Posterior cingulate gyrus (tissue), 11 donors: ENCODE measurements around the gene SMAD6.

Source experiments
- DNase-seq, 10 donors: peaks; one replicate each; pipeline versions ENCODE4 v3.0.0 to v3.0.0-alpha.2; 2020 to 2021; ENCODE audit warnings: mixed read lengths in 3 of 10
- intact Hi-C: fragments of 100-400 bp; cut with DNase I; formaldehyde crosslinking; loops from one replicate; pipeline ENCODE4 v1.15.1; 2023

SMAD6 gene

GRCh38 chr15:66737243-66738010 is 35.4 kb downstream of the SMAD6 start:
- peak in 1 of 10 donors; percentile 71 for DNase-seq
- intact Hi-C loops = no loop called here

DNA sequence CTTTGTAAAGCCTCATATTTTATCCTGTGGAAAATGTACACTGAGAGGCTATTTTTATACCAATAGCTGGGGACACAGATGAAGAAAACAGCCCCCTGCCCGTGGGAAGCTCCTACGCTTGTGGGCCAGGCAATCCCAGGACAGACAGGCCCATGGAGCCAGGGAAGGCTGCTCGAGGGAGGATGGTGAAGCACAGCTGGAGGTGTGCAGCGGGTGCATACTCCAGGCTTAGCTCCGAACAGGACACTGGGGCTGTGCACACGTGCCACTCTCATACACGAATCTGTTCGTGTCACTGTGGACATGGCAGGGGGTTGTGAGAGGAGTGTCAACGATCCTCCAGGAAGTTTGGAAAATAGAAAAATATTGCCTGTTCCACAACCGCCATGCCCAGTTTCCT is 36.1 kb downstream of the SMAD6 start:
- DNase-seq = peak in 1 of 10 donors; percentile 49
- intact Hi-C loops = no loop called here

DNA sequence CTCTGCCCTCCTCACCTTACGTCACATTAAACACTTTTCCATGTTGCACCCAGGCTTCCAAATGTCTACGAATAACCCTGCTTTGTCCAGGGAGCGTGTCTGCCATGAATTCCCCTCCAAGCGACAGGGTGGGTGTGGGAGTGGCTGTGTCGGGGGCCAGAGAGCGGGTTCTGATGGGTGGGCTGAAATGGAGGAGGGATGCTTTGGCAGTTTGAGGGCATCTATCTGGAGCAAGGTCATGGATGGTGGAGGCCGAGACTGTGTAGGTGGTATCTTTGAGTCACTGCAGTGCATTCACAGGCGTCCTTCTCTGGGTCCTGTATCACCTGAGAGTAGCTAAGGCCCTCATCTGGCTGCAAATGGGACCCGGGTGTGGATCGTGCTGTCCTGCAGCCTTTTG is 36.6 kb downstream of the SMAD6 start:
- peak in 1 of 10 donors; percentile 18 for DNase-seq

DNA sequence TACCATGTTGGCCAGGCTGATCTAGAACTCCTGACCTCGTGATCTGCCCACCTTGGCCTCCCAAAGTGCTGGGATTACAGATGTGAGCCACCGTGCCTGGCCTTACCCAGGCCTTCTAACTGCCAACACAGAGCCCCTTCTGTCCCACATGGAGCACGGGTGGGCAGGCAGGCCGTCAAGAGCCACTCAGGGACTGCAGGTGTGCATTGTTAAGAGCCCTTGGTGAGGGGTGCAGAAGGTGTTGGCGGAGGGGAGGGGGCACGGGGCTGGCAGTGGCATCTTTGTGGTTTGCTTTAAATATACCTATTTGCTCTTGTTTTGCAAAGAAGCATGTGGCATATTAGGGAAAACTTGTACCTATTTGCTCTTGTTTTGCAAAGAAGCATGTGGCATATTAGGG is 37.3 kb downstream of the SMAD6 start:
- intact Hi-C loops = no loop called here
- peak in 1 of 10 donors; percentile 34 for DNase-seq

More for the DNA sequence above, 36.6 kb downstream of the SMAD6 start:
- intact Hi-C loops = no loop called here

- intact Hi-C loops = no loop called here
- peak in 2 of 10 donors; percentile 24 to 81 for DNase-seq
Measured at GRCh38 chr15:66740802-66741201, 38.8 kb downstream of the SMAD6 start.

- peak in 1 of 10 donors; percentile 18 for DNase-seq
- intact Hi-C loops = no loop called here
Measured at GRCh38 chr15:66741646-66742045, 39.6 kb downstream of the SMAD6 start.

DNA sequence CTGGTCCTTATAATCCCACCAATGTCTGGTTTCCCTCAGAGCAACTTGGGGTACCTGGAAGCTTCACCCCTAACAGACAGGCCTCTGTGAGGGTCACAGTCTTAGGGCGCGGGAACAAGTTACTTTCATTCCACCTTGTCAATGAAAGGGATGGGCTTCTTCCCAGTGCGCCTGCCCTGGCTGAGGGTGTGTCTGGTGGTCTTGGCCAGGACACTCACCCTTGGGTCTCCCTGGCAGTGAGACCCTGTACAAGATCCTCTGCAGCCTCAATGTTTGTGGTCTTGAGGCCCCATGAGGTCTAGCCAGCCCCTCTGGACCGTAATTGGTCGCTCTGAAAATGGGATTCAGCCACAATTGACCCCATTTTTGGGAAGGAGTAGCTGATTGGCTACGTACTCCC is 40.2 kb downstream of the SMAD6 start:
- peak in 1 of 10 donors; percentile 70 for DNase-seq
- intact Hi-C loops = no loop called here

- peak in 1 of 10 donors; percentile 52 for DNase-seq
Measured at GRCh38 chr15:66743204-66743603, 41.2 kb downstream of the SMAD6 start.

GRCh38 chr15:66743703-66744536 is 41.9 kb downstream of the SMAD6 start:
- intact Hi-C loops = no loop called here
- peak in 1 of 10 donors; percentile 62 for DNase-seq

More at GRCh38 chr15:66743204-66743603, 41.2 kb downstream of the SMAD6 start:
- intact Hi-C loops = no loop called here

DNA sequence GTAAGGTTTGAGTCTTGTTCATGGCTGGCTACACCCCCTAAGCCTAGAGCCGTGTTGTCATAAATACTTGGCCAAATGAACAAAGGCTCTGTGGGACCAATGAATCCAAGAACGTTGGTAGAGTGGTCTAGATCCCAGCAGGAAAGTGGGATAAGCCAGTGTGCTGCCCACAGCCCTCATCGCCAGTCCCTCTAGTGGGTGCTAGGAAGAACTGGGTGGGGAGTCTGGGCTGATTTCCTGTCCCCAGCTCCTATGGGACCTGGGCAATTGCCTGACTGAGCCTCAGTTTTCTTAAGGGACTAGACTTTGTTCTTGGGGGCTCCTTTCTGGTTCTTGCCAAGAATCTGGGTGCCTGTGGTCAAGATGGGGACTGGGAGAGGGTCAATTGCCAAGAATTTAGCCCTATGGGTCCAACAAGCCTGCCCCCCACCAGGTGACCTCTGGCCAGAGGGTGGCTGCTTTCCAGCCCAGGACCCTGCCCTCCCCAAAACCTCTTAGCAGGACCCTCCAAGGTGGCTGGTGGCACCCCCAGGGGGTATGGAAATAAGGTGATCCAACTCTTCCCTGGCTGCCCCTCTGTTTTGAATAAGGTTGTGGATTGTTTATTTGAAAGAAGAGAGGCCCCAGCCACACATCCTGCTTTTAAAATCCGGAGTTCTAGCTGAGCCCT is 42.7 kb downstream of the SMAD6 start:
- intact Hi-C loops = no loop called here
- DNase-seq = peak in 1 of 10 donors; percentile 11

- DNase-seq = peak in 1 of 10 donors; percentile 32
- intact Hi-C loops = no loop called here
Measured at GRCh38 chr15:66745530-66746230, 43.6 kb downstream of the SMAD6 start.

- DNase-seq = peak in 1 of 10 donors; percentile 25
- intact Hi-C loops = no loop called here
Measured at GRCh38 chr15:66746231-66746605, 44.2 kb downstream of the SMAD6 start.

GRCh38 chr15:66747223-66747622 is 45.2 kb downstream of the SMAD6 start:
- peak in 1 of 10 donors; percentile 66 for DNase-seq
- intact Hi-C loops = no loop called here

GRCh38 chr15:66747886-66748707 is 46.1 kb downstream of the SMAD6 start:
- intact Hi-C loops = no loop called here
- DNase-seq = peak in 1 of 10 donors; percentile 2

GRCh38 chr15:66748708-66749035 is 46.6 kb downstream of the SMAD6 start:
- intact Hi-C loops = no loop called here
- DNase-seq = no peak

- intact Hi-C loops = no loop called here
- DNase-seq = peak in 1 of 10 donors; percentile 32
Measured at GRCh38 chr15:66749841-66750575, 48.0 kb downstream of the SMAD6 start.

DNA sequence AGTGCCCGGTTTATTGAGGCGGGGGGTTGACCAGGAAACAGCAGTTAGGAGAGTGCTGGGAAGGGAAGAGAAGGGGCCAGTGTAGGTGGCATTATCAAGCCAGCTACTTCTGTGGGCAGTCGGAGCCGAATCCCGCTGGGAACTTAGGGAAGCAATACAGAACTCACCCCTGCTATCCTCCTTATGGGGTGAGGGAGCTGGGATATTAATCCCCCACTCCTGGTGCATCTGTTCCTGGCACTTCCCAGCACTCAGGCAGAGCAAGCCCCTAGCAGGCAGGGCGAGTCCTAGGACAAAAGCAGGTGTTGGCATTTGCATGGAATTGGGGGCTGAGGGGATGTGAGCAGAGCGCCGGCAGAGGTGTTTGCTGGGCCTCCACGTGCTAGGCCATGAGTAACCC is 48.6 kb downstream of the SMAD6 start:
- intact Hi-C loops = no loop called here
- peak in 1 of 10 donors; percentile 46 for DNase-seq

DNA sequence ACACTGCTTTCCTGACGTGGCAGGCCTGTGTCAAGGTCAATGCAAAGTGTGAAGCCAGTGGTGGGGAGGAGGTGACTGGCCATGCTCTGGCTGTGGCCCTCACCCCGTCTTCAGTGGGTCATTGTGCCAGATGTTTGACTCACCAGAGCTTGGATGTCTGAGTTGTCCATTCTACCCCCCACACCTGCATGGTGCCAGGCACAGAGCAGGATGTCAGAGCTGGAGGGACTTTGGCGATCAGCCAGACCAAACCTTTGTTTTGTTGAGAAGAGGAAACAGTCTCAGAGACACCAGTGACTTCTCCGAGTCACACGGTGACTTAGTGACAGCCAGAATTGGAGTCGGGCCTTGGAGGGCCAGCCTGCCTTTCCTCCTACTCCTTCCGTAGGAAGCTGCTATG is 49.5 kb downstream of the SMAD6 start:
- DNase-seq = peak in 1 of 10 donors; percentile 56
- intact Hi-C loops = no loop called here

GRCh38 chr15:66752078-66752477 is 50.0 kb downstream of the SMAD6 start:
- DNase-seq = peak in 1 of 10 donors; percentile 39
- intact Hi-C loops = no loop called here
